HG02973 (cell line): ENCODE results near the gene DDX20.
"Not testable (repeated sequence)": the region's sequence is repeated elsewhere in the genome, so short reads cannot be mapped to it uniquely, and the experiment has no call there.

ENCODE experiments used
- ATAC-seq: cut with Tn5 transposase; IDR thresholded peaks from one replicate; pipeline ENCODE4 v1.9.1; 2021; ENCODE audit warnings: moderate library complexity; ENCODE audit not compliant: unreplicated experiment

The DDX20 gene

DNA sequence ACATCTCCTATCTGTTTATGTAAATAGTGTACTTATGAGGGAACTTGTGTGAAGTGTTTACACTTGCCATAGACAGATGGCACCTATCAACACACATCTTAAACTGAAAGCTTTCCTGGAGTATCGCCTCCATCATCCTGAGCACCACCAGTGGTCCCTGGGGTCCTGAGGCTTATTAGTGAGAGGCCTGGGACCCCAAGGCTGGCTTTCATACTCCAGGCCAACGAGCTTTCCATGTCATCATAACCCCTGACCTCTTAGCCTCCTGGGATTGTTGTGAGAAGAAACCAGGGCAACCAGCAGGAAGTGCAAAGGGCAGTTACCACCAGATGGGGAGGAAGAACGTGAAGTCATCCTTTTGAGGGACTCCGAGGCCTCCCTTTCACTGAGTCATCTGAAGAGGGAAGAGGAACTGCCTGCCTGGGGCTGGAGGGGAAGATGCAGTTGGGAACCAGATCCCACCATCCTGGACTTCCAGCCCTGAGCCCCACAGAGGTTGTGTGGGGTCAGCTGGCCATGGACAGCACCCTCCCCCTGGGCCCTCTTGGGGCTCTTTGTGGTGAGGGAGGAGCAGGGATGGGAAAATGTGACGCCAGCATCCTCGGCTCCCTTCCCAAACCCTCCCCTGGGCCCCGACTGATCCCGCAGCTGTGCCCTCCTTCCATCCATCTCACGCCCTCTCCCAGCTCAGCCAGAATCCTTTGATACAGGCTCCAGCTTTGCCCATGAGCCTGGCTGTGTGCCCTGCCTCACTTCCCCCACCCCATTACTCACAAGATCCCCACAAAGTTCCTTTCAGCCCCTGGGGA is 22.3 kb upstream of the DDX20 start:
- no peak for ATAC-seq

DNA sequence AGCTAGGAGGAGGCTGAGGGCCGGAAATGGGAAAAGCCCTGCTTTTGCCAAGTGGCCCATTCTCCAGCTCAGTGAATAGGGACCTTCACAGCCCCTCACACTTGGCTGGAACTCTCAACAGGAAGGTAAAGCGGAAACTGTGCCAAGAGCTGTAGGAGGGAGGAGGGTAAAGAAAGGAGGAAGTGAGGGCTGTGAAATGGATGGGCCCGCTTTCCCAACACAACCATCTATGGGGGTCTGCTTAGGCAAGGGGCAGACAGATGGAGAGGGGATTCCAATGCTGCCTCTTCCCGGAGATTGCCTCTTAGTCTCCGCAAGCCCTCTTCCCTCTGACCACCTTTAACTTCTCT is 21.7 kb upstream of the DDX20 start:
- no peak for ATAC-seq

DNA sequence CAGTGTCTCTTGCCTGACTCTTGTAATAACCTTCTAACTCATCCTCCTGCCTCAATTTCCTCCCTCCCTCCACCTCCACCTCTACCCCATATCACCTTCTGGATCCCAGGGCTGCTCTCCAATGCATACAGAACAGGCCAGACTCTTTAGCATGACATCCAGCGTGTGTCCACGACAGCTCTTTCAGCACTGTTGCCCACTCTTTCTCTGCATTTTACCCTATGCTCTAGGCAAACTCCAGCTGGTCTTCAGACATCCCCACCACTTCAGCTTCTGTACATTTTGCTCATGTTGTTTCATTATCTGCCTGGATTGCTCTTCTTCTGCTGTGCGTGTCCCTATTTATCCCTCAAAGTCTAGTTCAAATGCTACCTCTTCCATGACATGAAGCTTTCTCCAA is 21.3 kb upstream of the DDX20 start:
- no peak for ATAC-seq

DNA sequence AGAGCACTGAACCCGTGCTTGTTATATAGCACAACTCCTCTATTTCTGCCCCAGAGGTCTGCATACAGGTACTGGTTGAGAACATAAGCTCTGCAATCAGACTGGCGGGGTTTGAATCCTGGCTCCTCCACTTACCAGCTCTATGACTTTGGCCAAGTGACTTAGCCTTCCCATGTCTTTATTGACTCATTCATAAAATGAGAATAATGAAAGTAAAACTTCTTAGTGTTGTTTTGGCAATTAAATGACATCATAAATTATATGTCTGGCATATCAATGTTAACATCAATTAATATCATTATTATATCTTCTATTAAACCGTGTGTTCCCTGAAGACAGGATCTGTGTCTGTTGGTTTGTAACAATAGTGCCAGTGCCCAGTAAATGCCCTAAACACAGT is 20.8 kb upstream of the DDX20 start:
- ATAC-seq, result no peak

DNA sequence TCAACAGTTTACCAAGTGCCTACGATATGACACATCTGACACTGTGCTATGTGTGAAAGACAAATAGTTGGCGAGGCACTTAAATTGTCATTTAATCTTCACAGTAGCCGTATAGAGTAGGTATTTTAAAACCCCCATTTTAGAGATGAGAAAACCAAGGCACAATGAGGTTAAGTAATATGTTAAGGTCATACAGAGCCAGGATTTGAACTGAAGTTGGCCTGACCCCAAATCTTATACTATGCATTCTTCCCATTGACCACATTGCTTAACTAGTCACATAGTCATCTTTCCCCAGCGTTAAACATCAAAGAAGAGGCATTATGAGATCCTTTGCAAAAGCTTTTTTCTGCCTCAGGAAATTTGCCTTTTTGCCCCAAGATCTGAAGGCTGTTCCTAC is 20.4 kb upstream of the DDX20 start:
- ATAC-seq, result no peak

DNA sequence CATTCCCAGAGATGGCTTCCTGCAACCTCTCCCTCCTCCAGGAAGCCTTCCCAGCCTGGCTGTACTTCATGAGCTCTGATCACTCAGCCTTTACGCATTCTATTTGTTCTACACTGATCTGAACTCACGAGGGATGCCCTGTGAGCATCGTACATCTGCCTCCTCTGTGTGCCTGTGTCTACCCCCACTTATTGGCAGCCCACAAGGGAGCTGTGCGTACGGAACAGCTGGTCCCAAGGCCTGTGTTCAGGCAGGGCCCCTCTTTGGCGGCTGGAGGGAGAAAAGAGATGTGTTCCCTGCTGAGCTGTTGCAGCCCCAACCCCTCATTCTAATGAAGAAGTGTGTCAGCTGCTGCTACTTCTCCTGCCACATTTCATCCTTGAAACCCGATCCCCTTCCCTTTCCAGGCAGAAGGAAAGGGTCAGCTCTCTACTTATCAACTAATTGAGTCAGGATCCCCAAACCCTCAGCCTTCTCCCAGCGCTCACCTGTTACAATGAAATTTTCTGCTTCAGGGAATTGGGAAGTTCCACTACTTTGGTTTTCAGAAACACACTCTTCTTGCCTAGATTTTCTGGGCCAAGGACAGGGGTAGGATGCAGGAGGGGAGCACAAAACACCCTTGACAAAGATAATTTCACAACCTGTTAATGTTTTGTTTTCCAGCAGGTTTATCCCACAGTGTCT is 19.7 kb upstream of the DDX20 start:
- ATAC-seq, result no peak

DNA sequence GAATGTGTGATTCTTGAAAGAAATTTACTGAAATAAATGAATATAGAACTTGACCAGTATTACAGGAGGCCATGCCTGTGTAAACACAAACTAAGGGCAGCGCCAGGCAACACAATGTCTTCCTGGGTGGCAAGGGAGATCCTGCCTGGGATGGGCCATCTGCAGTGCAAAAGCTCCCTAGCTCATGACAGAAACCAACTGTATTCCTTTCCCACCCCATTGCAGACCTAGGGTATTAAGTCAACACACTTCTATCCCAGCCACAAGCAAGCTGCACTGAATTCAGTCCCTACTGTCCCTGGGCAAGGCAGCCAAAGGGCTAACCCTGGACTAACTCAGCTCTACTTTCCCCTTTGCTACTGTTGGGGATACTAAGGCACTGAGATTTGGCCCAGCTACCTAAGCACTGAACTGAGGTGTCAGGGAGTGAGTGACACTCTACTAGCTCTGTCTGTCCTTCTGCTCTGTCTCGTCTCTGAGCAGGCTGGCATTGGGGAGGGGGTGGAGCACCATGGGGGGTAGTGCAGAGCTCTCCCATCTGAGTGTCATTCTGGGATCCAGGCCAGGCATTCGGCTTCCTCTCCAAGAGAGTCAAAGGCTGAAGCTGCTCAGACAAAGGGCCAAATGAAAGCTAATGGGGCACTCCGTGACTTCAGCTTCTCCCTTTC is 19.0 kb upstream of the DDX20 start:
- no peak for ATAC-seq

DNA sequence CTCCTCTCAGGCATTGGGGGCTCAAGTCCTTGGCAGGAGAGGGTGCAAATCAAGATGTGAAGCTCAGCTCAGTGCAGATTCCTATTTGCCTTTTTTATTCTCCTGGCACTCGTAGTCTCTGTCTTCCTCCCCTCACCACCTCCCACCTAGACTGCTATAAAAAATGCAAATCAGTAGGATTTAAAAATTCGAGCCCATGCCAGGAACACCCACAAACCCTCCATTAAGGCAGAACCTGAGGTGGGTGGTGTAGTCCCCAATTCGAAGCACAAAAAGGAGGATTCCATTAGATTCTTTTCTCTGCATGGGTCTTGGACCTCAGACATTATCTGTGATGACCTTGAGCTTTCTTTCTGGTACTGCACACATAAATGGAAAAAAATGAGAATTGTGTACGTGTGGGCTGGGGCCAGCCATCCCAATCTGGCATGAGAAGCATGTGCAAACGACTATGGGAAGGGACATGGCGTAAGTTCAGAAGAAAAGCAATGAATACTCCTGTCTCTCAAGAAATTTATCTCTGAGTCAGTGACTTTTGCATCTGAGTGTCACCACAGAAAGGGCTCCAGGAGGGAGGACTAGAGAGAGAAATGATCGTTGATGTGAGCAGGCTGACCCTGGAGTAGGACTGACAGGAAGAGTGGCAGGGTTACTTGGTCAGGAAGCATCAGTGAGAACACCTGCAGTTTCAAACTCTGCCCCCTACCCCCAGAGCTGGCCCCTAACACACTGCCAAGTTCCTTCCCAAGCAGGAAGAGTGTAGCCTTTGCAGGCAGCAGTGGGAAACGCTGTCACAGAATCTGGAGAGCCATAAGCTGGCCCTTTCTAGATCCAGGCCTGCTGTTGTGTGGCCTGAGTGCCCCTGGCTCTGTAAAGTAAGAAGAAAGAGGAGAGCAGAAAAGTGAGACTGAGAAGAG is 18.2 kb upstream of the DDX20 start:
- no peak for ATAC-seq

DNA sequence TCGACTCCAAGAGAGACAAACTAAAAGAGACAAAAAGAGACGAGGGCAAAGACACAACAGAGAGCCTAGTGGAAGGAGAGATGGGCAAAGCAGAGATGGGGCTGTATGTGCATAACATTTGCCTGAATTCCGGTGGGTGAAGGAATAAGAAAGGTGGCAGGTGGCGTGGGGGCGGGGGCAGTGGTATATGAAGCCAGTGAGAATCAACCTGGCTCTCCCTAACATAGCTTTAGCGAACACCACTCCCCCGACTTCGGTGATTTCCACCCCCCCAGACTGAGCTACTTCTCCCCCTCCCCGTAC is 17.6 kb upstream of the DDX20 start:
- ATAC-seq, result no peak

DNA sequence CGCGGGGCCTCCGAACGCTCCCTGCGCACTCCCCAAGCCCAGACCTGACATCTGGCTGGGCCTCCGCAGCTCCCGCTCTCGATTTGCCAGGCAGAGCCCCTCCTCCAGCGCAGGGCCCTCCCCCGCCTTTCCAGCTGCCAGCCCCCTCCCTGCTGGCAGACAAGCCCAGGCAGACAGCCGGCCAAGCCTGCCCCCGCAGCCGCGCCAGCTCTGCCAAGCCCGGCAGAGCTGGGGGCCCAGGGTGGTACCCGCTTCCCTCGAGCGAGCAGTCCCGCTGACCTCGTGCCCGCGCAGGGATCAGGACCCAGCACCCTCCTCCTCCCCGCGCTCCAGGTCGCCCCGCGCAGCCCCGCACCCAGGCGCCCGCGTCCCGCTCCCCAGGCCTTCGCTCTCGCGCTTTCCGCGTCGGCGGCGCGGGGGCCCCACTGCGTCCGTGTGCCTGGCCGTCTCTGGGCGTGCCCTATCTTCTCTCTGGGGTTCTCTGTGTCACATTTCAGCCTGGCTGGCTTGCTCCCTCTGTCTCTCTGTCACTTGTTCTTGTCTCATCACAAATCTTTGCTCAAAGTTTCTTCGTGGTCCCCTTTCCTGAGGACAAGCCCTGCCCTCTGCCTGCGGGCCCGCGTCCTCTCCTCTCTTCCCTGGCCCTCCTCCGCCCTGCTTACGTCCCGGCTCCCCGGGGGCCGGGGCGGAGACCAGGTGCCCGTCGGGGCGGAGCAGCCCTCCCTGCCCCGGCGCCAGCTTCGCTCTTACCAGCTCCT is 17.1 kb upstream of the DDX20 start:
- ATAC-seq, result peak; percentile 26

DNA sequence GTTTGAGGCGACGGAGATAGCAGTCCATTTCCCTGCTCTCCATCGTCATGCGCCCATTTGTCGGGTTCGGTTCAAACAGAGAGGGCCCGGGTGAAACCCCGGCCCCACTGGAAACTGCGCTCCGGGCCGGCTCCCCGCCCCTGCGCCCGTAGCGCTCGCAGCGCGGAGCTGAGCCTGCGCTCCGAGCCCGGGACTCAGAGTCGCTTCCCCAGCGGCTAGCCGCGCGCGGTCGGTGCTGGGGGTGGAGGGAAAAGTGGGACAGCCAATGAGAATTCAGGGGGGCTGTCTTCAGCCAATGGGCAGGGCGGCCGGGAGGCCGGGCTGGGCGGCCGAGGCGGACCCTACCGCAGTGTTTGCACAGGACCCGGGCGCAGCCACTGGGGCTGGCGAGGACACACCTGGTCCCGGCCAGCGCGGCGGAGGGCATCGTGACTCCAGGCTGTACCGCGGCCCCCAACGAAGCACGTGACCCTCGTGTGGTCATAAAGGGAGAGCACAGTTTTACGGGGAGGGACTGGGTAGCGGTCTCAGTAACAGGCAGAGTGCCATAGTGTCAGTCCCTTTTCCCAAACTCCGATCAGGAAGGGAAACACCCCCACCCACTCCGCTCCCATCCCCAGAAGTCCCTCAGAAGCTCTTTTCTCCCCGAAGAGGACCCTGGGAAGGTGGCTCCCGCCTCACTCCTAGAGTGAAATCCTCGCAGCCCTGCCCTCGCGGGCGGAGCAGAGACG is 16.3 kb upstream of the DDX20 start, which contains the start of gene INKA2:
TSS of gene INKA2 (minus strand) at position 202 of the 731 bp plus-strand sequence. CDS start at position 49, 153 bp downstream.
- ATAC-seq, result peak; percentile 69

DNA sequence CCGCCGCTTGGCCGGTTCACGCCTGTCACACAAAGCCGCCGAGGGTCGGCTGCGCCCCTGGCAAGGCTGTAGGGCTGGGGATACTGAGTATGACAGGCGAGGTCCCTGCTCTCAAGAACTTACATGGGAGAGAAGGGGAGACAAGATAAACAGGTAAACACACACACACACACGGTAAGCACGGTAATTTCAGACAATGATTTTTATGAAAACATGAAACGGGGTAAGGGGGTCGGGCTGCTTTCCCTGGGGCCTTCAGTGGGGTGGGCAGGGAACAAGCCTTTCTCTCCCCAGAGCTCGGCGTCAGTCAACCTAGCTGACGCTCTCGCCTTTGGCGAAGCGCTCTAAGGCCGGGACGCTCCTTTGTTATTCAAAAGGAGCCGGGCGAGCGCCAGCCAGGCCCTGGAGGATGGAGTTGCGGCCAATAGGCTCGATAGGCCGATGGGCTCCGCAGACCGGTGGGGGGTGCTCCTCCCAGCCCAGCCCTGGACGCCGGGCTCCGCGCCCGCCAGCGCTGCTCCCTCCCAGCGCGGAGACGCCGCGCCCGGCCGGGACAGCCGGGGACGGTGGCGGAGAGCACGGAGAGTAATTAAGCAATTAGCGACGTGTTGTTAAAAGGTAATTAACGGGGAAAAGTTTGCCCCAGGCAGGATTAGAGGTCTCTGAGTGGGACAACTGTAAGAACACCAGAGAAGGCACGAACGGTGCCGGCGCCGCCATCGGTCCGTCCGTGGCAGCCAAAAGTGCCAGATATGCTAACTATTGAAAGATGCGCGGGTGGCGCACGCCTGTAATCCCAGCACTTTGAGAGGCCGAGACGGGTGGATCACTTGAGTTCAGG is 15.6 kb upstream of the DDX20 start:
- ATAC-seq, result no peak

DNA sequence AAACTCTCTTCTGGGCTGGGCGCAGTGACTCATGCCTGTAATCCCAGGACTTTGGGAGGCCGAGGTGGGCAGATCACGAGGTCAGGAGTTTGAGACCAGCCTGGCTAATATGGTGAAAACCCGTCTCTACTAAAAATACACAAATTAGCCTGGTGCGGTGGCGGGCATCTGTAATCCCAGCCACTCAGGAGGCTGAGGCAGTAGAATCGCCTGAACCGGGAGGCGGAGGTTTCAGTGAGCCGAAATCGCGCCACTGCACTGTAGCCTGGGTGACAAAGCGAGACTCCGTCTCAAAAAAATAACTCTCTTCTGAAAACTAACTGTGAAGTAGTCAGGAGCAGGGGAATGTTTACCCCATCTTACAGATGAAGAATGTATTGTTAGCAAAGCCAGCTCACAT is 13.4 kb upstream of the DDX20 start:
- ATAC-seq, result not testable (repeated sequence)

DNA sequence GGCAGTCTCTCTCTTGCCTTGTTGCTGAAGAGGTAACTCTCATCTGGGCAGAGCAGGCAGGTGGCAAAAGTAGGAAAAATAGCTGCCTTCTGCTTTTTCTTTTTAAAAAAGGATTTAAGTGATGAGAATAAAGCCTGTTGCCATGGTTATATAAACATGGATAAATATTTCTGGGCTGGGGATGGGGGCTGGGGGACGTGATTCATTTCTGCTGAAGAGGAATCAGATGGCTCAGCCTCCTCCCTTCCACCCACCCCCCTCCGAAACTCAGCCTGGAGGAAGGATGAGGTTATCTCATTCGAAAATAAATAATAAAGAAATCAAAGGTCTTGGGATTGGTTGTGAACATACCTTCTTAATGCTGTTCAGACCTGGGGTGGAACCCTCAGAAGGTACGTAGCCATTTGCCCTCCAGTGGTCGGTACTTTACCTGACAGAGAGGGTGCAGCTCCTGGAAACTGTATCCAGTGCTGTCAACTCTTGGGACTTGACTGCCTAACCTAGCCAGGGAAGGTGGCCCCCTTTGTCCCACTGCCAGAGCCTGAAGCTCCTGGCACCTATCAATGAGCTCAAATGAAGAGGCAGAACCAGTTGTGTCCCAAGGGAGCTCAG is 12.7 kb upstream of the DDX20 start:
- ATAC-seq, result no peak

DNA sequence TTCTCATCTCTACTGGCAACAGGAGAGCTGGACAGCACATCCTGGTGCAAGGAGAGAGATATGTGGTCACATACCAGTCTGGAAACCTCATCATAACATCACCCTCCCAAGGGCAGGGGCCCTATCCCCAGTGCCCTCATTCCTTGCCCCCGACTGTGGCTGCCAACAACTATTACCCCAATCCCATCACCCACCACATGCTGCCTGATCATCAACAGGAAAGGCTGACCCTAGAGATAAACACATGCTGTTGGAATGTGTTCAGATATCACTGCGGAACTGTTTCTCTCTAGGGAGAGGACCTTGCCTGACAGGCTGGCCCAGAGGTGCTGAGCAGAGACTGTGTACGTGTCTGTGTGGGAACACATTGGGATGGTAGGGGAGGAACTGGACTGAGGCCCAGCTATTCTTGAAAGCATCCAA is 12.0 kb upstream of the DDX20 start:
- ATAC-seq, result no peak

DNA sequence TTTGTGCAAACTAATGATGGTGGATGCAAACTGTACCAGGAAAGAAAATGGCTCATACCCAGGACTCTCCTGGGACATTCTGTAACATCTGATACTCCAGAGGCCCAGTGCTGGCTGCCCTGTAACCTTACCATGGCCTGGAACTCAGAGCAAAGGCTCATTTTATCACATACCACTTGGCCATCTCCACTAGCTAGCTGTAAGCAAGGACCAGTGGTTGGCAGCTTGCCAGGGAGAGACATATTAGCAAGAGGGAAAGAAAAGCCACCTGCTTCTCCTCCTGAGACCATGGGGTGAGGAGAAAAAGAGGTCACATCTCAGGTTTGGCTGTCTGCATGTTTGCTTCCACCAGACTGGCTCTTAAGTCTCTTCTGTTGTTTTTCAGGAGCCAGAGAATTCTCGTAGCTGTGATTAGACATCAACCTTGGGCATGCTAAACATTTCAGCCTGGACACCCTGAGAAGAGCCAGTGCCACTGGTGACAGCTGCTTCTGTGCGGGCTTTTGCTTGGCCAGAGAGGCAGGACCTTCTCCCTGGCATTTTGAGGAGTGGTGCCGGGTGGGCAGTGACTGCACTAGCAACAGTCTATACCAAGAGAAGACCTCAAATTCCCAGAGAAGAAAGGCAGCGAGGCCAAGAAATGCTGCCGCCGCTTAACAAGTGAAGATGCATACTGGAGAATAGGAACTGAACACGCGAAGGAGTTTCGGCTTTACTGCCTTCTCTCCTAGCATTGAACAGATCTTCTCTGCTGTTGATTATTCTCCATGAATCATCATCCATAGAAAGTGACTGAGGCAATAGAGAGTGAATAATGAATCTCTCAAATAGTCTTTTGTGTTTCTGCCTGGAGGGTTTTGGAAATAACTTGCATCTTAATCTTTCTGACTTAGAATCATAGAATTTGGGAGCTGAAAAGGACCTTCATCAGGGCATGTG is 9.8 kb upstream of the DDX20 start:
- ATAC-seq, result no peak

DNA sequence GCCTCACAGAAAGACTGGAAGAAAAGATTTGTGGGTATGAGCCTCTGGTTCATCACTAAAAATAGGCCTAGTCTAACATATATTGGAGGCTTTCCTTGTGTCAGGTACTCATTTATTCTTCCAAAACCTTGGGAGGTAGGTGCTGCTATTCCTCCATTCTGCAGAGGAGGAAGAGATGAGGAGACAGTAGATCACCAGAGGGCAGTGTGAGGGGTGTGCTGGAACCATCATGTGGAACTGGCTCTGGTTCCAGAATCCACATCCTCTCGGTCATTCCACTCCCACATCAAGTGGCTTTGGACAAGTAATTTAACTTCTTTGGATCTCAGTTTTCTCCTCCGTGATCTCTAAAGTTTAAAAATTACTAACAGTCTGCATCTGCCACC is 9.1 kb upstream of the DDX20 start:
- ATAC-seq, result no peak
